GM23248 (cell line): ENCODE measurements around the gene HOXA1.

Experiments
- EZH2 ChIP-seq: fragments of 200-600 bp; sonication (generic); IDR thresholded peaks from 2 replicates; pipeline ENCODE4 v1.6.1; 2018; ENCODE audit warnings: antibody characterized with exemption, mild to moderate bottlenecking; ENCODE audit not compliant: insufficient read depth, poor library complexity, severe bottlenecking
- EZH2phosphoT487 ChIP-seq: fragments of 200-600 bp; sonication (generic); IDR thresholded peaks from 2 replicates; pipeline ENCODE4 v1.6.1; 2018; ENCODE audit warnings: antibody characterized with exemption, moderate library complexity, mild to moderate bottlenecking, low read depth; ENCODE audit not compliant: insufficient read depth

GRCh38 chr7:27145165-27145913, 49.5 kb upstream of the HOXA1 start:
- TF ChIP-seq EZH2 (no peak), EZH2phosphoT487 (no peak)
